ENCODE data around the gene EVI5L.

DNA sequence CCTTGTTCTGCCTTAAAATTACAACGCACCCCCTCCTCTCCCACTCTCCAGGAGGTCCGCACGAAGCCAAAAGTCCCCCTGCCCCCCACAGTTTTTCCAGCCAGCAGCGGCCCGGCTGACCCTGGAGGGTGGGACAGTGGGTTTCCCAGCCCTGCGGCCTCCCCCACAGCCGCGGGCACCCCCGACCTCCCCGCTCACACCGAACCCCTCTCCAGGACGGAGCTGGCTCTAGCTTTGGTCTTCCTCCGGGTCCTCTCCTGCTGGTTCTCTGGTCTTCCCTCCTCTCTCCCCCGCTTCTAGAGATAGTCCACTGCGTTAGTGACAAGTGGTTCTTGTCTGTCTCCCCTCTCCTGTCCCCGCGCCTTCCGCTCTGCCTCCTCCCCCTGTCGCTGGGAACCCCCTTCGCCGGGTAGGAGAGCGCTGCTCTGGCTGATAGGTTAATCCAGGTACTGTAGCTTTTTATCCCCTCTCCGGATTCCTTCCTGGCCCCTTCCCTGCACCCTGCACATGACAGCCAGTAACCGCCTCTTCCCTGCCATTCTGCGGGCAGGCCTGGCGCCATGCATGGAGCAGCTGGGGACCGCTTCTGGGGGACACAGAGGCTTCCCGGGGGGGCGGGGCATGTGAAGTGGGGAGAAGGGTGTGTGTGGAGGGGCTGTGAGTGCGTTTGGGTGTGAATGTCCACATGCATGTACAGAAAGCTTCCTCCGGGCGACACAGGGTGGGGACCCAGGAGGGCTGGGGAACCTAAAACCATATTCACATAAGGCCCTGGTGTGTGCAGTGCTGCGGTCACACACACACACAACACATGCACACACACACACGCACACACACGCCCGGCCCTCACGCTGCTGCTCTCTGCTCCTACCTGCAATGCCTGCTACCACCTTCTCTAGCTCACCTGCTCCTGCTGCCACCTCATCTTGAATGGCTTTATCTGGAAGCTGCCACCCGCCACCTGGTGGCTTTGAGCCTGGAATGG, 27.0 kb downstream of the EVI5L start:
- TF ChIP-seq, protein P1, sequence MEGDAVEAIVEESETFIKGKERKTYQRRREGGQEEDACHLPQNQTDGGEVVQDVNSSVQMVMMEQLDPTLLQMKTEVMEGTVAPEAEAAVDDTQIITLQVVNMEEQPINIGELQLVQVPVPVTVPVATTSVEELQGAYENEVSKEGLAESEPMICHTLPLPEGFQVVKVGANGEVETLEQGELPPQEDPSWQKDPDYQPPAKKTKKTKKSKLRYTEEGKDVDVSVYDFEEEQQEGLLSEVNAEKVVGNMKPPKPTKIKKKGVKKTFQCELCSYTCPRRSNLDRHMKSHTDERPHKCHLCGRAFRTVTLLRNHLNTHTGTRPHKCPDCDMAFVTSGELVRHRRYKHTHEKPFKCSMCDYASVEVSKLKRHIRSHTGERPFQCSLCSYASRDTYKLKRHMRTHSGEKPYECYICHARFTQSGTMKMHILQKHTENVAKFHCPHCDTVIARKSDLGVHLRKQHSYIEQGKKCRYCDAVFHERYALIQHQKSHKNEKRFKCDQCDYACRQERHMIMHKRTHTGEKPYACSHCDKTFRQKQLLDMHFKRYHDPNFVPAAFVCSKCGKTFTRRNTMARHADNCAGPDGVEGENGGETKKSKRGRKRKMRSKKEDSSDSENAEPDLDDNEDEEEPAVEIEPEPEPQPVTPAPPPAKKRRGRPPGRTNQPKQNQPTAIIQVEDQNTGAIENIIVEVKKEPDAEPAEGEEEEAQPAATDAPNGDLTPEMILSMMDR (conservative IDR thresholded peaks at IDR 0.05; ENCODE audit: low read depth, low read length) = no peak
- no peak for TF ChIP-seq EZH2 (IDR thresholded peaks at IDR 0.05; ENCODE audit: low read length, unreplicated experiment)
